Central memory CD4-positive, alpha-beta T cell (primary cell): ENCODE results near the gene TUBGCP6.
"Not testable (repeated sequence)": the region's sequence is repeated elsewhere in the genome, so short reads cannot be mapped to it uniquely, and the experiment has no call there.

Source experiments
- DNase-seq: peaks from one replicate; pipeline ENCODE4 v3.0.0; 2022

The TUBGCP6 gene

GRCh38 chr22:50208430-50208938 lies 36.3 kb downstream of the TUBGCP6 start:
- DNase-seq, result no peak

DNA sequence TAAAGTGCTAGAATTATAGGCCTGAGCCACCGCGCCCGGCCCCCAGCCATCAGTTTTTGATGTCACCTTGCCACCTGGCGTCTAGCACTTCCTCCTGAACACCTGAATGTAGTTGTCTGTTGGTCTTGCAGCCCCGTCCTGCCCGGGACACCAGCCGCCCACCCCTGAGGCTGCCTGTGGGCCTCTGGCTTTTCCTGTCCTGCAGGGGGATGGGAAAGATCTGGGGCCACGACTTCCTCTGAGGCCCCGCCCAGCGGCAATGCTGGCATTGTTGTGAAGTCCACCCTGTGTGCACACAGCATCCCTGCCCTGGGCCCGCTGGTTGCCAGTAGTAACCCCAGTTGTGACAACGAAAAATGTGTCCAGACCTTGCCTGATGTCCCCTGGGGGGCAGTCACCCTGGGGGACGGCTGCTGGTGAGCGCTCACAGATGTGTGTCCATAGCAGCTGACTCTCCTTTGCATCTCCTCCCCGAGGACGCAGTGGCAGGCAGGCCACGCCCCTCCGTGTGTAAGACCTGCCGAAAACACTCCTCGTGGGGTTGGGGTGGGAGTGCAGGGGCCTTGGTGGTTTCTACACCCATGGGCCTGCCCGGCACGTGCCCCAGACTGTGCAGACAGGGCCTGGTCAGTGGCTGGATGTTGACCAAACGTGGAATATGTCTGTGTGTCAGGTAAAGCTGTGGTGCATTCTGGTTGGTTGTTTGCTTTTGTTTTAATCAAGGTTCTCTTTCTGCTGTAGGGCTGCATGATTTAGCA lies 37.3 kb downstream of the TUBGCP6 start:
- DNase-seq, result no peak

DNA sequence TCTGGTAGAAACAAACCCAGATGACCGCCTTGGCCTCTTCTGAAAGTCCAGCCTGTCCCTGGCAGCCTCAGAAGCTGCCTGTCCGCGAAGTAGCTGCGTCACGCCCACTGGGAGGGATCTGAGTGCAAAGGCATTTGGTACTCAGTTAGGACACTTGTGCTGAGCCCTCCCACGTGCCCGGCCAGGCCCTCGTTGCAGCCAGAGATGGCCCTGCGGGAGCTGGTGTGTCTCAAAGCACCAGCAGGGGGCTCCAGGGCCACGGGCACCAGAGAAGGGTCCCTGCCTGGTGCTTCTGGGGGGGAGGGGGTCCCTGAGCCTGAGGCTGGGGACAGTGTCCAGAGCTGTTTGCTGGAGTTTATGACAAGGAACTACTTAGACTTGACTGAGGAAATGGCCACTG lies 38.2 kb downstream of the TUBGCP6 start:
- DNase-seq, result no peak

DNA sequence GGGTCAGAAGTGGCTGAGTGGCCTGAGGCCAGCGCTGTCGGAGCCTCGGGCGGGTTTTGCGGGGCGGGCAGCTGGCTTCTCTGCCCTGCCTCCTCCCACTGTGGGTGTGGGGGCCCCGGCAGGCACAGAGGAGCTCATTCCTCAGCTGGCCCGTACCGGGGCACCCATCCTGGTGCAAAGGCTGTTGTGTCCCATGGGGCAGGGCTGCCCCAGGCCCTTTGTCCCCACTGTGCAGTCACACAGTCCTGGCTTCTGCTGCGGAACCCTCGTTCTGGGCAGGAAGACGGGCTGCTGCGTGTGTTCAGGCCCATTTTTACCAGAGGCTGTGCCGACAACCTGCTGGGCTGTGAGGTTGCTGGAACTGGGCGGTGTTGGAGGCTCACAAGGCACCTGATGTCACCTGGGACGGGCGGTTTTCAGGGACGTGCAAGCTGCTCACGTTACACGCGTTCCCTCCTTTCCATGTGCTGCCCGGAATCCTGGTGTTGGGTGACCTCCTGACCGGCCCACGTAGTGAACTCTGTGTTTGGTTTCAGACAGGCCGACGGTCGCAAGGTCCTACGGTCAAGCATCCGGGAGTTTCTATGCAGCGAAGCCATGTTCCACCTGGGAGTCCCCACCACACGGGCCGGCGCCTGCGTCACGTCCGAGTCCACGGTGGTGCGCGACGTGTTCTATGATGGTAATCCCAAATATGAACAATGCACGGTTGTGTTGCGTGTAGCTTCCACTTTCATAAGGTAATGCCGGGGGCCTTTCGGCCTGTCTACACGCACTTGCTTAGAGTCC lies 38.8 kb downstream of the TUBGCP6 start:
- no peak for DNase-seq

- not testable (repeated sequence) for DNase-seq
Measured at GRCh38 chr22:50204998-50205397, 39.8 kb downstream of the TUBGCP6 start.

DNA sequence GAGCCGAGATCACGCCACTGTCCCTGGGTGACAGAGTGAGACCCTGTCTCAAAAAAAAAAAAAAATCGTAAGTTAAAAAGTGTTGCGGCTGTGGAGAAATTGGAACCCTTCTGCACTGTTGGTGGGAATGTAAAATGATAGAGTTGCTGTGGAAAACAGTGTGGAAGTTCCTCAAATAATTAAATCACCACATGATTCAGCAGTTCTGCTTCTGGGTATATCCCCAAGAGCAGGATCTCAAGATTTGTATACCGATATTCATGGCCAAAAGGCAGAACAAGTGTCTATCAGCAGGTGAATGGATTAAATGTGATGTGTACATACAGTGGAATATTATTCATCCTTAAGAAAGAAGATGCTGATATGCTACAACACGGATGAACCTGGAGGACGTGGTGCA lies 40.3 kb downstream of the TUBGCP6 start:
- no peak for DNase-seq

GRCh38 chr22:50203288-50203687 lies 41.5 kb downstream of the TUBGCP6 start:
- DNase-seq, result no peak

DNA sequence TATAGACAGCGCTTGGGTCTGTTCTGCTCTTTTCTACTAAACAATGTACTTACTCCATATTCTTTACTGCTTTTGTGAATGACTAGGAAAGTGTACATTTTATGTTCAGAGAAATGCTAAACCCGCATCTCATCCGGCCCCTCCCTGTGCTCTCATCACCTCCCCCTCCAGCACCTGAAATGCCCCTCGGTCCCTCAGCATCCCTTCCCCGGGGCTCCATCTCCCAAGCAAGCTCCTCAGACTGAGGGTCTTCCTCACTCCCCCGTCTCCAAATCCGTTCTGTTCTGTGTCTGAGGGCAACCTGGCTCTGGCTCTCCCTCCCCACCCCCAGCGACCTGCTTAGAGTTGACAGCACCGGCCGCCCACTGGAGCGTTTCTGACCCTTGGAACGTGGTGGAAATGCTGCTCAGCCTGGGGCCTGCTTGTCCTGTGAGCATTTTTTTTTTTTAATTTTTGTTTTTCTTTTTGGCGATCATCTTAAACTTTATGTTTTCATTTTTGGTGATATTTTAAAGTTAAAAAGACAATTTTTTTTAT lies 42.6 kb downstream of the TUBGCP6 start:
- DNase-seq, result no peak

DNA sequence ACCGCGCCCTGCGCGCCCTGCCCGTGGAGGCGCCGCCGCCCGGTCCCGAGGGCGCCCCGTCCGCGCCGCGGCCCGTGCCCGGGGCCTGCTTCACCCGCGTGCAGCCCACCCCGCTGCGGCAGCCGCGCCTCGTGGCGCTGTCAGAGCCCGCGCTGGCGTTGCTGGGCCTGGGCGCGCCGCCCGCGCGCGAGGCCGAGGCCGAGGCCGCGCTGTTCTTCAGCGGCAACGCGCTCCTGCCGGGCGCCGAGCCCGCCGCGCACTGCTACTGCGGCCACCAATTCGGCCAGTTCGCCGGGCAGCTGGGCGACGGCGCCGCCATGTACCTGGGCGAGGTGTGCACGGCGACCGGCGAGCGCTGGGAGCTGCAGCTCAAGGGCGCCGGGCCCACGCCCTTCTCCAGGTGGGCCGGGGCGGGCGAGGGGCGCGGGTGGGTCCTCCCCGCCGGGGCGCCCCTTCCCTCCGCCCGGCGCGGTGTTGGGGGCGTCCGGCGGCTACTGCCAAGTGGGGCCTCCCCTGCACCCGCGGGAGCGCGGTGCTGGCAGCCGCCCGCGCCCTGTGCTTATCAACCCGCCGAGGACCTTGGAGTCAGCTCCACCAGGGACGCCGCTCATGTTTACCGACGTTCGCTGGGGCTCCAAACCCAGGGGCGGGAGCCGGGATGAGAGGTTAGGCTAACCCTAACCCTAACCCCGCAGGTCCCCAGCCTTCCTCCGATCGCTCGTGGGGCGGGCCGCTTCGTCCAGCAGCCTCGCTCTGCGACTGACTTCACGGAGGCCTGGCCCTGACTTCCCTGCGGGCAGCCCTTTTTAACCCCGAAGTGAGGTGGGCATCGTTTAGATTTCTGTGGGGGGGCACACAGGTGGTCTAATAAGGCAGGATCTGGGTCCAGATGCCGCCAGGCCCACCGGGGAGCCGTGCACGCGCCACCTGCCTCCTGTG lies 43.4 kb downstream of the TUBGCP6 start:
- no peak for DNase-seq

GRCh38 chr22:50200461-50201190 lies 44.2 kb downstream of the TUBGCP6 start, which contains the start of gene SELENOO:
Gene SELENOO (plus strand): TSS chr22:50201011. CDS start chr22:50201037, 26 bp downstream.
- peak; percentile 83 for DNase-seq

DNA sequence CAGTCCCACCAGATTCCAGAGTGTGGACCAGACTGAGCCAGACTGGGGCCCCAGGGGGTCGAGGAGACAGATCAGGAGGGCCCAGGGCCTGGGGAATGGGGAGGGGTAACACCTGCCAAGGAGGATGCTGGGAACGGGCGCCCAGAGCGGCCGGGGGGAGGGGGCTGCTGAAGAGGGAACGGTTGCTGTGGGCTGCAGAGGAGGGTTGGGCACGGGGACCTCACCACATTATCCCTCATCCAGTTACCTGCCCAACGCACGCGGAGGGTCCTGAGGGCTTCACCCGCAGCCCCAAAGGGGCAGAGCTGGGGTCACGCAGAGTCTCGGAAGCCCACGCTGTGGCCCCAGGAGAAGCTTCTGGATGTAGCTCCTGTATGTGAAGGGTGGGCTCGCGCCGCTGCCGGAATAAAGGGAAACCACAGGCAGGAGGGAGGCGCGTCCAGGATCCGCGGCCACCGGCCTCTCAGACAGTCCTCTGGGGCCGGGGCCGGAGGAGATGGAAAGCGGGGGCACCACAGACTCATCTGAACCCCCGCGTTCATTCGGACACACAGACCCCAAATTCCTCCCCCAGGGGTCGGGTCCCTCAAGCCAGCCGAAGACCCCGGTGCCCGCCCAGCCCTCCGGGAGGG lies 44.9 kb downstream of the TUBGCP6 start:
- DNase-seq, result no peak

GRCh38 chr22:50199251-50199721 lies 45.5 kb downstream of the TUBGCP6 start:
- no peak for DNase-seq

- no peak for DNase-seq
Measured at GRCh38 chr22:50198624-50199017, 46.2 kb downstream of the TUBGCP6 start.

GRCh38 chr22:50197856-50198623 lies 46.8 kb downstream of the TUBGCP6 start:
- no peak for DNase-seq

DNA sequence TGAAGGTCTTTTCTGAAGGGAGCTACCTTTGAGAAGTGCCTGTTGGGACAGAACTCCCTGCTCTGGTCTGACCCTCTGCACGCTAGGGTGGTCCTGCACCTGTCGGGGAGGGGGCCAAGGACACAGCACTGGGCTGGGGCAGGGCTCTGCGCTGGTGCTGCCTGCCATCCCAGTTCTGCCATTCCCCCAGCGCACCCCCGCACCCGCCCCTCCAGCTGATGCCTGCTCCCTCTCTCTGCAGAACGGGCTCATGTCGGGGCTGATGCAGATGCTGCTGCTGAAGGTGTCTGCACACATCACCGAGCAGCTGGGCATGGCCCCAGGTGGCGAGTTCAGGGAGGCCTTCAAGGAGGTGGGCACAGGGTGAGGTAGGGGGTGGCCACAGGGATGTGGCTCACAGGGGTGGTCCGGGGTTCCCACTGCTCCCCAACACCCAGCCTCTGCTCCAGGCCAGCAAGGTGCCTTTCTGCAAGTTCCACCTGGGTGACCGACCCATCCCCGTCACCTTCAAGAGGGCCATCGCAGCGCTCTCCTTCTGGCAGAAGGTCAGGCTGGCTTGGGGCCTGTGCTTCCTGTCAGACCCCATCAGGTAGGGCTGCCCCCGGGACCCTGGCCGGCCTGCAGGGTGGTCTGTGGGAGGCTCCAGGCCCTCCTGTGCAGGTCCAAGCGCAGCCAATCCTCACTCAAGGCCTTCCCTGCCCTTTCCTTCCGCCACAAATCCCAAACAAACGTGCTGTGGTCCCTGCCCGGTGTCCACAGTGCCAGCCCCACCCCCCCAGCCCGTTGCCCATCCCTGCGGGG lies 47.6 kb downstream of the TUBGCP6 start:
- no peak for DNase-seq

GRCh38 chr22:50196256-50196655 lies 48.6 kb downstream of the TUBGCP6 start:
- DNase-seq, result no peak

DNA sequence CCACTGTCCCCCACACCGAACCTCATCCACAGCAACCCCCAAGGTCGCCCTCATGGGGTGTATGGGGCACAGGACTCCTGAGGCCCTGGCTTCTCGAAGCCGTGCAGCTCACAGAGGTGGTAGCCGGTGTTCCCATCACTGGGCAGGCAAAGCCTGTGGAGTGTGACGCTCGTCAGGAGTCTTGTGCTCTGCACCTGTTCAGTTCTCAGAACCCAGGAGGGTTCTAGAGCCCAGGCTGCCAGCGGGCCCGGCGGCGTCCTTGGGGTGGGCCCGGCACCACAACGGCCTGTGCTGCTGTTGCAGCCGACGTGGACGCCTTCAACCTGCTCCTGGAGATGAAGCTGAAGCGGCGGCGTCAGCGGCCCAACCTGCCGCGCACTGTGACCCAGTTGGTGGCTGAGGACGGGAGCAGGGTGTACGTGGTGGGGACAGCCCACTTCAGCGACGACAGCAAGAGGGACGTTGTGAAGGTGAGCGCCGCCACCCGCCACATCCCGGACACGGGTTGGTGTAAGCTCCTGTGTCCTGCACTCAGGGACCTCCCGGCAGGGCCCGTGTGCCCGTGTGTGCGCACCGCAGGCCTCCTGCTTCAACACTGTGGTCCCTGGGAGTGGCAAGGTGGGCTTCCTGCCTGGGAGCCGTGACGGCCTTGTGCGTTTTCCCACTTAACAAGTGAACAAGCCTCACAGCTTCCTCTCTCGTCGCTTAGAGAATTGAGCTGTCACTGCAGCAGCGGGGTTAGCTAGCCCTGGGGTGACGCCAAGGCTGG lies 50.6 kb downstream of the TUBGCP6 start:
- DNase-seq, result no peak

DNA sequence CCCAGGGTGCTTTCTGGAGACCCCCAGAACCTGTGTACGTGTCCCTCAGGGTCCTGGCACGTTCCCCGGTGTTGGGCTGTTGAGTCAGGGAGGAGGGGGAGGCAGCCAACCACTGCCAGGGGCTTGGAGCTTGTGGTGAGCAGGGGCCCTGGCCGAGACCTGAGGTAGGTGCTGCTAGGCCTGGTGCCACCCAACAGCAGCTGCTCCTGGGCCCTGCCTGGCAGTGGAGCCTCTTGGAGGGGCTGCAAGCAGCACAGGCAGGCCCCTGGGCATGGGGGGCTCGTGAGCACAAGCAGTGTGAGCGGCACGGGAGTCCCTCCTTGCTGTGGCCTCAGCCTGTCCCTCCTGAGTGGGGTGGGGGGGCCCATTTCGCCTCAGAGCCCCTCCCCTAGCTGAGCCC lies 51.2 kb downstream of the TUBGCP6 start:
- DNase-seq, result no peak
